GM12873 (cell line): ENCODE measurements around the gene PCYT1A.

Experiments used
- TF ChIP-seq, protein P1 (sequence below): IDR thresholded peaks from 2 replicates; pipeline ENCODE4 v1.5.1; 2012; ENCODE audit warnings: low read depth, mild to moderate bottlenecking, moderate library complexity, low read length, control low read depth; ENCODE audit not compliant: insufficient read depth; ENCODE audit errors: missing control alignments

Gene PCYT1A

DNA sequence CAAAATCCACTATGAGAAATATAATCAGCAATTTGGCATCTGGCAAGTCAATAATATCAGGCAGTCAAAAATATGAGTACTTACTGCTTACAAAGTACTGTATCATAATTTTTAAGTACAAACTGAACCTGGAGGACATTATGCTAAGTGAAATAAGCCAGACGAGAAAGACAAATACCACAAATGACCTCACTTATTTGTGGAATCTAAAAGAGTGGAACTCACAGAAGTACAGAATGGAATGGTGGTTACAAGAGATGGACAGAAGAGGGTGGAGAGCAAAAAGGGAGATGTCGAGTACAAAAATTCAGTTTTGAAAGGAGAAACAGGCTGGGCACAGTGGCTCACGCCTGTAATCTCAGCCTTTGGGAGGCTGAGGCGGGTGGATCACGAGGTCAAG is 12.4 kb downstream of the PCYT1A start:
- TF ChIP-seq, protein P1, sequence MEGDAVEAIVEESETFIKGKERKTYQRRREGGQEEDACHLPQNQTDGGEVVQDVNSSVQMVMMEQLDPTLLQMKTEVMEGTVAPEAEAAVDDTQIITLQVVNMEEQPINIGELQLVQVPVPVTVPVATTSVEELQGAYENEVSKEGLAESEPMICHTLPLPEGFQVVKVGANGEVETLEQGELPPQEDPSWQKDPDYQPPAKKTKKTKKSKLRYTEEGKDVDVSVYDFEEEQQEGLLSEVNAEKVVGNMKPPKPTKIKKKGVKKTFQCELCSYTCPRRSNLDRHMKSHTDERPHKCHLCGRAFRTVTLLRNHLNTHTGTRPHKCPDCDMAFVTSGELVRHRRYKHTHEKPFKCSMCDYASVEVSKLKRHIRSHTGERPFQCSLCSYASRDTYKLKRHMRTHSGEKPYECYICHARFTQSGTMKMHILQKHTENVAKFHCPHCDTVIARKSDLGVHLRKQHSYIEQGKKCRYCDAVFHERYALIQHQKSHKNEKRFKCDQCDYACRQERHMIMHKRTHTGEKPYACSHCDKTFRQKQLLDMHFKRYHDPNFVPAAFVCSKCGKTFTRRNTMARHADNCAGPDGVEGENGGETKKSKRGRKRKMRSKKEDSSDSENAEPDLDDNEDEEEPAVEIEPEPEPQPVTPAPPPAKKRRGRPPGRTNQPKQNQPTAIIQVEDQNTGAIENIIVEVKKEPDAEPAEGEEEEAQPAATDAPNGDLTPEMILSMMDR, result no peak

DNA sequence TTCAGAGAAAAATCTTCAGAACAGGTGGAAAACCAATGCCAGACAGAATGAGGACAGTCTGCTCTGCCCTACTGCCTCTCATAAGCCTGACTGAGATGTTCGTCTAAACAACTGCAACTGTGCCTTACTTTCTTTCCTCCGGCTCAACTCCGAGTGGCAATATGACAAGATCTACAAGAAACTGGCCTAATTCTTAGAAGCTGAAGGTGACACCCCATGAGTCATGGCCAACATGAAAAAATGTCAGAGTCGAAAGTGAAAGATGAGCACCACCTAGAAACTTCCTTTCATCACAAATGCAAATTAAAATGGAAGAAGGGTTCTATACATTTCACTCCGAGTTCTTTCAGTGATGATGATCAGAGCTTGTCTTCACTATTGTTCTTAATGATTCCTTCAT is 12.9 kb downstream of the PCYT1A start:
- TF ChIP-seq, protein P1, result no peak

DNA sequence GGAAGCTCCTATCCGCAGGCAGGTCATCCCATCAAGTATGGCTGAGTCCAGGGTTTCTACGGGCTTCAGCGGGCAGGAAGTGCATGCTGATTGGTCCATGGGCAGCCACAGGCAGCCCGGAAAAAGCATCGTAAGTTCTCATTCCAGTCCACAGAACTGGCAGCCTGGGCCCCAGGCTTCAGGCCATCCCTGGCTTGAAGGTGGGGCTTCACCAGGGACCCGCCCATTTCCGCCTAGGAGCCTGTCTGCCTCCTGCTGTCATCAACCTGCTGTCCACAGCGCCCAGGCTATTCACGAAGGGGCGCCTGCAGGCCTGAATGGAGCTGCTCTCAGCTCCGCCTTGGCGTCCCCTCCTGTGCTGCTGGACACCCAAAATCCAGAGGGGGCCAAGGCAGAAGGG is 13.9 kb downstream of the PCYT1A start:
- TF ChIP-seq, protein P1, result no peak

DNA sequence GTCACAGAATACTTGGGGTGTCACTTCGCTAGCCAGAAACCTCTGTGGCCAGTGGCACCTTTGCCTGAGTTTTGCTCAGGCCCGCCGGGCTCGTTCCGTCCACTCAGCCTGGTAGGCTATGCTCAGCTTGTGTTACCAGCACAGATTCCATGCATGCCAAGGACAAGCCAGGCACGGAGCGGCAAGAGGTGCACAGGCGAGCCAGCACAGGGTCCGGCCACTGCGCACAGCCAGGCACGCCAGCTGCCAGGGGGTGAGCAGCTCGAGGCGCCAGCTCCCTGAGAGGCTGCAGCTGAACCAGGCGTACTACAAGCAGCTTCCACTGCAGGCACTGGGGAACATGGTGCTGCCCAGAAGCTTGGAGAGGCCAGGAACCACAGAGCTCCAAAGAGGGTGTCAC is 14.7 kb downstream of the PCYT1A start:
- TF ChIP-seq, protein P1, result no peak

DNA sequence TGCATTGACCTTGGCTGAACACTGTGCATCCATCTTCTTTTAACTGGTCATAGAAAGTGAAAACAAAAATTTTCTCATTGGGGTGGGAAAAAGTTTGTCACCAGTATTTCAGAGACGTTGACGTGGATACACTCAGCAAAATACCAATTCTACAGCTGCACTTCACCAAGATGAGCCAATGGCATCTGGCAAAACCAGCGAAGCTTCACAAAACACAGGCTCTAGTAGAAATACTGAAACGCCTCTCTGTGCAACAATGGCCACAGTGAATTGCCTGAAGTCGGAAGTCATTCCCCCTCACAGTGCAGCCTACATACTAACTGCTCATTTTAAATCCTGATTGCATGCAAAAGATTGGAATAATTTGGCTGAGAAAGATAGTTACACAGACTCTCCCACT is 17.0 kb downstream of the PCYT1A start:
- TF ChIP-seq, protein P1, result no peak

DNA sequence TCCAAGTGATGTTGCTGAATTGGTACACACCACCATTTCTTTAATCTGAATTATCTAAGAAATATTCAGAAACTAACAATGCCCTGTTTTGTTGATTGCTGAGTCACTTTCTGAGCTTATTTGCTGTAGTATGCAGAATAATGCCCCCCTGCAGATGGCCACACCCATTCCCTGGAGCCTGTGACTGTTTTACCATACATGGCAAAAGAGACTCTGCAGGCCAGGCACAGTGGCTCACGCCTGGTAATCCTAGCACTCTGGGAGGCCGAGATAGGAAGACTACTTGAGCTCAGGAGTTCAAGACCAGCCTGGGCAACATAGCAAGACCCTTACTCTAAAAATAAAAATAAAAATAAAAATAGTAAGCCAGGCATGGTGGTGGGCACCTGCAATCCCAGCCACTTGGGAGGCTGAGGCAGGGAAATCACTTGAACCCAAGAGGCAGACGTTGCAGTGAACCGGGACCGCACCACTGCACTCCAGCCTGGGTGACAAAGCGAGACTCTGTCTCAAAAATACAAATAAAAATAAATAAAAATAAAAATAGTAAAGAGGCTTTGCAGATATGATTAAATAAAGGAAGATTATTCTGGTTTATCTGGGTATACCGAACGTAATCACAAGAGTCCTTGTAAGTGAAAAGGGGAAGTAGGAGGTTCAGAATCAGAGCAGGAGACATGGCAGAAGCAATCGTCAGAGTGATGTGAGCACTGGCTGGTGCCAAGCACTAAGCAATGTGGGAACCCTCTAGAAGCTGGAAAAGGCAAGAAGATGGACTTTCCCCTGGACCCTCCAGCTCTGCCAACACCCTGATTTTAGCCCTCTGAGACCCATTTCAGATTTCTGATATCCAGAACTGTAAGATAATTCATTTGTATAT is 19.0 kb downstream of the PCYT1A start:
- TF ChIP-seq, protein P1, result no peak

DNA sequence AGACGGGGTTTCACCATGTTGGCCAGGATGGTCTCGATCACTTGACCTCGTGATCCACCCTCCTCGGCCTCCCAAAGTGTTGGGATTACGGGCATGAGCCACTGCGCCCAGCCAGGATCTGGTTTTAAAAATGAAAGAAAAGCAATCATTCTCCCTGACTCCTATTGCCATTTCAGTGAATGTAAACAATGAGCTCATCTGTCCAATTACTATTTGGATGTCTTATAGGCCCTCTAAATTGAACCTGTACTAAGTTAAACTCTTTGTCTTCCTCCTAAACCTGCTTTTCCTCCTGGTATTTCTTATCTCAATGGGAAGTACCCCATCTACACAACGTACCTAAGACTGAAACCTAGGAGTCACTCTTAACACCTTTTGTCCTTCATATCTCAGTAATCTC is 23.7 kb downstream of the PCYT1A start:
- TF ChIP-seq, protein P1, result no peak
